Endometrium (tissue), 2 donors: ENCODE measurements around the gene EIF2AK2.

ENCODE experiments used
- FAIRE-seq: peaks from 2 replicates; lab custom pipeline; 2012; peaks lifted over from hg19 to GRCh38; lab: Jason Lieb, UNC
- donor health status: control.
- donor health status: control.

EIF2AK2 gene

GRCh38 chr2:37168217-37168981 lies 11.6 kb upstream of the EIF2AK2 start:
- peak; percentile 43 for FAIRE-seq

GRCh38 chr2:37167636-37168180 lies 10.9 kb upstream of the EIF2AK2 start:
- no peak for FAIRE-seq

- FAIRE-seq = no peak
Observed at GRCh38 chr2:37164757-37165156, 8.0 kb upstream of the EIF2AK2 start.

GRCh38 chr2:37156071-37156856 lies 516 bp downstream of the EIF2AK2 start:
- FAIRE-seq = no peak

GRCh38 chr2:37154785-37155184 lies 2.0 kb downstream of the EIF2AK2 start:
- no peak for FAIRE-seq

GRCh38 chr2:37153224-37153623 lies 3.6 kb downstream of the EIF2AK2 start:
- no peak for FAIRE-seq

- peak; percentile 63 for FAIRE-seq
Observed at GRCh38 chr2:37149626-37150322, 7.0 kb downstream of the EIF2AK2 start.

- no peak for FAIRE-seq
Observed at GRCh38 chr2:37148325-37148724, 8.5 kb downstream of the EIF2AK2 start.

- FAIRE-seq = no peak
Observed at GRCh38 chr2:37146062-37146461, 10.7 kb downstream of the EIF2AK2 start.

- no peak for FAIRE-seq
Observed at GRCh38 chr2:37143974-37144373, 12.8 kb downstream of the EIF2AK2 start.

- no peak for FAIRE-seq
Observed at GRCh38 chr2:37142546-37142945, 14.2 kb downstream of the EIF2AK2 start.

GRCh38 chr2:37132914-37133313 lies 23.9 kb downstream of the EIF2AK2 start:
- no peak for FAIRE-seq

- FAIRE-seq = no peak
Observed at GRCh38 chr2:37125416-37125815, 31.4 kb downstream of the EIF2AK2 start.

- FAIRE-seq = no peak
Observed at GRCh38 chr2:37119157-37119556, 37.6 kb downstream of the EIF2AK2 start.

- FAIRE-seq = no peak
Observed at GRCh38 chr2:37117566-37117965, 39.2 kb downstream of the EIF2AK2 start.

- no peak for FAIRE-seq
Observed at GRCh38 chr2:37111958-37112357, 44.8 kb downstream of the EIF2AK2 start.

GRCh38 chr2:37110306-37111212 lies 46.2 kb downstream of the EIF2AK2 start:
- no peak for FAIRE-seq

- no peak for FAIRE-seq
Observed at GRCh38 chr2:37109523-37109922, 47.3 kb downstream of the EIF2AK2 start.

- no peak for FAIRE-seq
Observed at GRCh38 chr2:37105150-37105549, 51.6 kb downstream of the EIF2AK2 start.

GRCh38 chr2:37104178-37104577 lies 52.6 kb downstream of the EIF2AK2 start:
- no peak for FAIRE-seq

- no peak for FAIRE-seq
Observed at GRCh38 chr2:37102588-37102987, 54.2 kb downstream of the EIF2AK2 start.

- no peak for FAIRE-seq
Observed at GRCh38 chr2:37100054-37100453, 56.7 kb downstream of the EIF2AK2 start.
